HG03108 (cell line): ENCODE results near the gene SNX20.

Source experiments
- ATAC-seq: cut with Tn5 transposase; IDR thresholded peaks from one replicate; pipeline ENCODE4 v1.9.1; 2021; ENCODE audit warnings: moderate library complexity; ENCODE audit not compliant: unreplicated experiment

SNX20 gene

GRCh38 chr16:50683689-50684374 is 2.7 kb upstream of the SNX20 start:
- peak; percentile 57 for ATAC-seq

GRCh38 chr16:50680556-50680893 is 587 bp downstream of the SNX20 start:
- ATAC-seq: no peak

GRCh38 chr16:50679676-50680555 is 1.2 kb downstream of the SNX20 start:
- ATAC-seq: no peak

- ATAC-seq: no peak
These were observed 1.8 kb downstream of the SNX20 start for GRCh38 chr16:50679266-50679665.

- no peak for ATAC-seq
These were observed 2.6 kb downstream of the SNX20 start for GRCh38 chr16:50678531-50678930.

GRCh38 chr16:50677351-50677750 is 3.8 kb downstream of the SNX20 start:
- ATAC-seq: no peak

GRCh38 chr16:50676684-50677225 is 4.4 kb downstream of the SNX20 start:
- ATAC-seq: no peak

GRCh38 chr16:50675686-50676610 is 5.2 kb downstream of the SNX20 start:
- no peak for ATAC-seq

GRCh38 chr16:50674831-50675230 is 6.3 kb downstream of the SNX20 start:
- ATAC-seq: no peak

- ATAC-seq: no peak
These were observed 7.4 kb downstream of the SNX20 start for GRCh38 chr16:50673496-50674275.

- ATAC-seq: no peak
These were observed 9.4 kb downstream of the SNX20 start for GRCh38 chr16:50671644-50672260.

- no peak for ATAC-seq
These were observed 10.6 kb downstream of the SNX20 start for GRCh38 chr16:50670476-50670875.

GRCh38 chr16:50669741-50670140 is 11.4 kb downstream of the SNX20 start:
- no peak for ATAC-seq

GRCh38 chr16:50668368-50669008 is 12.6 kb downstream of the SNX20 start:
- no peak for ATAC-seq

GRCh38 chr16:50667497-50668367 is 13.4 kb downstream of the SNX20 start:
- no peak for ATAC-seq

- peak; percentile 70 for ATAC-seq
These were observed 14.2 kb downstream of the SNX20 start for GRCh38 chr16:50666658-50667496.

GRCh38 chr16:50665128-50665878 is 15.8 kb downstream of the SNX20 start:
- no peak for ATAC-seq
